Effector memory CD4-positive, alpha-beta T cell (primary cell): ENCODE data around the gene PPP1R3F.

ENCODE experiments used
- DNase-seq, 3 donors: peaks; one replicate each; pipeline ENCODE4 v3.0.0-alpha.2; 2020
- H3K27ac ChIP-seq: 2 replicates; pipeline ENCODE4 v1.7.0; 2013; ENCODE audit warnings: mild to moderate bottlenecking, low read length, moderate library complexity; ENCODE audit not compliant: insufficient read depth, poor library complexity, severe bottlenecking
- H3K27me3 ChIP-seq: replicated peaks from 2 replicates; pipeline ENCODE4 v1.7.0; 2013; ENCODE audit warnings: mild to moderate bottlenecking, low read length; ENCODE audit not compliant: insufficient read depth, control insufficient read depth, poor library complexity, severe bottlenecking
- H3K36me3 ChIP-seq: 2 replicates; pipeline ENCODE4 v1.7.0; 2013; ENCODE audit warnings: mild to moderate bottlenecking, low read length, moderate library complexity; ENCODE audit not compliant: control insufficient read depth, insufficient read depth
- H3K4me1 ChIP-seq: 2 replicates; pipeline ENCODE4 v1.7.0; 2013; ENCODE audit warnings: low read length, mild to moderate bottlenecking; ENCODE audit not compliant: control insufficient read depth, insufficient read depth, poor library complexity, severe bottlenecking
- H3K4me3 ChIP-seq: 2 replicates; pipeline ENCODE4 v1.7.0; 2013; ENCODE audit warnings: low read length, low read depth, mild to moderate bottlenecking; ENCODE audit not compliant: insufficient read depth, poor library complexity, severe bottlenecking
- H3K9me3 ChIP-seq: 2 replicates; pipeline ENCODE4 v1.7.0; 2013; ENCODE audit warnings: mild to moderate bottlenecking, low read length, moderate library complexity; ENCODE audit not compliant: control insufficient read depth

Gene PPP1R3F

DNA sequence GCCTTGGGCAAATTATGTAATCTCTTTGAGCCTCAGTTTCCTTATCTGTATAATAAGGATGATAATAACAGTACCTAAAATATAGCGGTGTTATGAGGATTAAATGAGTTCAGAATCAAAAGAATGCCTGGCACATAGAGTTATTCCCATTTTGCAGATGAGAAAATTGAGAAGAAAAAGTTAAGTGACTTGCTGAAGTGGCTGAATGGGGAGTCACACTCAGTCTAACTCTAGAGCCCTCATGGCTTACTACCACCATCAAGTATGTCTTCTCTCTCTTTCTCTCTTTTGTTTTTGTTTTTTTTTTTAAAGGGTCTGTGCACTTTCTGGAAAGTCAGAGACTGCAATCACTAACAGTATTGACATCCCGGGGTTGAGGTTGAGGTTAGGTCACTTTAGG, 37.1 kb upstream of the PPP1R3F start:
- H3K27me3 ChIP-seq, result no peaks in the 10 kb centered on the region
- H3K4me1 ChIP-seq, result peaks cover 3% of the 10 kb centered on the region
- no peak overlapping the region for H3K27ac ChIP-seq
- H3K9me3 ChIP-seq, result no peaks in the 10 kb centered on the region
- DNase-seq, result no peak
- H3K36me3 ChIP-seq, result no peaks in the 10 kb centered on the region
- no peak overlapping the region for H3K4me3 ChIP-seq

DNA sequence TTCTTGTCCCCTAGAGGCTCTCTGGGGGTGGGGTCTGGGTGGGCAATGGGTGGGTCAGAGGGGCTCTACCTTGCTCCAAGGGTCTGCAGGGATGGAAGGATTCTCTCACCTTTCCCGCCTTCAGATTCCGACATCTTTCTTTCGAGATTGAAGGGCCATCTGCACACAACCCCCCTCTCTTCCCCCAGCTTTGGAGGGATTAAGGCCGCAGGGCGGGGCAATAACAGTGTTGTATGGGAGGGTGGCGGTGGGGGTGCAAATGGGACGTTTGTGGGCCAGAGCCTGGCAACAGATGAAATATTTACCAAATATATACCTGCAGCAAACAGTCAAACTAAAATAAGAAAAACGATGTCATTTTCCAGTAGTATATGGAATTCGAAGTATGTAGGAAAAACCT, 36.4 kb upstream of the PPP1R3F start, which contains the start of gene CACNA1F:
Gene CACNA1F (minus strand): TSS at position 165 of the 400 bp plus-strand sequence. CDS start 31 bp downstream, at position 134.
- Histone ChIP-seq H3K9me3 (no peaks in the 10 kb centered on the region), H3K4me1 (peaks cover 3% of the 10 kb centered on the region), H3K36me3 (no peaks in the 10 kb centered on the region), H3K27me3 (no peaks in the 10 kb centered on the region), H3K27ac (no peak within 1 kb of the TSS), H3K4me3 (no peak within 1 kb of the TSS)
- DNase-seq, result no peak

DNA sequence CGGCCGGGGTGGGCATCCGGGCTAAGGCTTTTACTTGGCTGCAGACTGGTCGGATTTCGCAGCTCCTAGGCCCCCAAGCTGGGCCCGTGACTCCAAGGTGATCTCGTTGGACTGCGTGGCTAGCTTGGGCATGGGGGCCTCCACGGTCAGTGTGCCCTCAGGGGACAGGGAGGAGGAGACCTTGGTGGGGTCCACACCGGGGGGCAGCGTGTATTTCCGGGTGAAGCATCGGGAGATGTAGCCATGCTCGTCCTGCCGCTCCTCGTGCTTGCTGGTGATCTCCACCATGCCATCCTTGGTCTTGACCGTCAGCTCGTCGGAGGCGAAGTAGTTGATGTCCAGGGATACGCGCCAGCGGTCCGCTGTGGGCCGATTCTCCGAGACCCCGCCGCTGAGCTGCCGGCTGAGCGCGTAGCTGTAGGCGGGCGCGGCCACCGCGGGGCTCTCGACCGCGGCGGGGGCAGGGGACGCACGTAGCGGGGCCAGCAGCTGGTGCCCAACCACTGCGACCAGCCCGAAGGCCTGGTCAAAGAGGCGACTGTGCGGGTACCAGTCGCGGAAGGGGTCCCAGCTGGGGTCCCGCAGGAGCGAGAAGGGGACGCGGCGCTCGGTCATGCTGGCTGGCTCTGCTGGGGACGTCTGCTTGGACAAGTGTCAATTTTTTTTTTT, 35.6 kb upstream of the PPP1R3F start:
- Histone ChIP-seq H3K4me3 (no peak overlapping the region), H3K36me3 (no peaks in the 10 kb centered on the region), H3K9me3 (no peaks in the 10 kb centered on the region), H3K4me1 (peaks cover 3% of the 10 kb centered on the region), H3K27ac (no peak overlapping the region), H3K27me3 (no peaks in the 10 kb centered on the region)
- DNase-seq, result no peak

DNA sequence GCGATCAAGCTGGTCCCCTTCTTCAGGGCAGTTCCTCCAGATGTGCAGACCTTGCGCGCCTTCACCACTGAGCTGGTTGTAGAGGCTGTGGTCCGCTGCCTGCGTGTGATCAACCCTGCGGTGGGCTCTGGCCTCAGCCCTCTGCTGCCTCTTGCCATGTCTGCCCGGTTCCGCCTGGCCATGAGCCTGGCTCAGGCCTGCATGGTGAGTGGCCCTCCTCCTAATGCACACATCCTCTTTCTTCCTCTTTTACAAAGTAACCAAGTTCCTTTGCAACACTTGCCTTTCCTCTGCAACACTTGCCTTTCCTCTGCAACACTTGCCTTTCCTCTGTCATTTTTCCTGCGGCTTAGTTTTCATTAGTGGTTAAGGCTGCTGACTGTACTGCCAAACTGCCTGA, 32.5 kb upstream of the PPP1R3F start:
- no peak overlapping the region for H3K27ac ChIP-seq
- no peaks in the 10 kb centered on the region for H3K36me3 ChIP-seq
- H3K4me3 ChIP-seq, result no peak overlapping the region
- H3K9me3 ChIP-seq, result no peaks in the 10 kb centered on the region
- no peak for DNase-seq
- no peaks in the 10 kb centered on the region for H3K4me1 ChIP-seq
- H3K27me3 ChIP-seq, result no peaks in the 10 kb centered on the region

DNA sequence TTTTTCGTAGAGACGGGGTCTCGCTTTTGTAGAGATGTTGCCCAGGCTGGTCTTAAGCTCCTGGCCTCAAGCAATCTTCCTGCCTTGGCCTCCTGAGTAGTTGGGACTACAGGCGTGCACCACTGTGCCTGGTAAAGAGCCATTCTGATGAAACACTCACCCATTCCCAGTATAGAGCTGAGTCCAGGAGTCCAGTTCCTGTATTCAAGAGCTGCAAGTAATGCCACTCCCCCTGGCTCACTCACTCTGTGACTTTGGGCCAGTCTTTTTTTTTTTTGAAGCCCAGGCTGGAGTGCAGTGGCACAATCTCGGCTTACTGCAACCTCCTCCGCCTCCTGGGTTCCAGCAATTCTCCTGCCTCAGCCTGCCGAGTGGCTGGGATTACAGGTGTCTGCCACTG, 30.9 kb upstream of the PPP1R3F start:
- Histone ChIP-seq H3K27me3 (no peaks in the 10 kb centered on the region), H3K27ac (no peak overlapping the region), H3K4me1 (no peaks in the 10 kb centered on the region), H3K36me3 (peaks cover 5% of the 10 kb centered on the region), H3K4me3 (no peak overlapping the region), H3K9me3 (no peaks in the 10 kb centered on the region)
- DNase-seq, result no peak

DNA sequence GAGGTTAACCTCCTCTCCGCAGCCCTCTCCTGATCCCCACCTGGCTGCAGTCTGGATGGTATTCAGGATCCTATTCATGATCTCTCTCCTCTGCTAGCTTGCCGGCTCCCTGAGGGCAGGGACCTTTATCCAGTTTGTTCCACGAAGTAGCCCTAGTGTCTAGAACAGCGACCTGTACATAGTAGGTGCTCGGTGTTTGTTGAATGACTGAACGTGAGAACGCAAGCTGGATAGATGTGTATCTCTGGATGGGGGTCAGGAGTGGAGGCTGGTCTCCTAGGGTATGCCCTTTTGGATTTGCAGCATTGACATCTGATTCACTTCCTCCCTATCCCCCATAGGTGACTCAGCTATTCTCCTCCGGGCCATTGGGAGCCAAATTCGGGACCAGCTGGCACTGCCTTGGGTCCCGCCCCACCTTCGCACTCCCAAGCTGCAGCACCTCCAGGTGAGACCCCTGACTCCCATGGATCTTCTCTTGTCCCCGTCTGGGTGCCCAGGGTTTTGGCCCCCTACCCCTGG, 27.0 kb upstream of the PPP1R3F start:
- H3K27me3 ChIP-seq, result no peaks in the 10 kb centered on the region
- no peak for DNase-seq
- no peak overlapping the region for H3K27ac ChIP-seq
- H3K36me3 ChIP-seq, result peaks cover 14% of the 10 kb centered on the region
- H3K4me1 ChIP-seq, result no peaks in the 10 kb centered on the region
- no peaks in the 10 kb centered on the region for H3K9me3 ChIP-seq
- H3K4me3 ChIP-seq, result no peak overlapping the region

DNA sequence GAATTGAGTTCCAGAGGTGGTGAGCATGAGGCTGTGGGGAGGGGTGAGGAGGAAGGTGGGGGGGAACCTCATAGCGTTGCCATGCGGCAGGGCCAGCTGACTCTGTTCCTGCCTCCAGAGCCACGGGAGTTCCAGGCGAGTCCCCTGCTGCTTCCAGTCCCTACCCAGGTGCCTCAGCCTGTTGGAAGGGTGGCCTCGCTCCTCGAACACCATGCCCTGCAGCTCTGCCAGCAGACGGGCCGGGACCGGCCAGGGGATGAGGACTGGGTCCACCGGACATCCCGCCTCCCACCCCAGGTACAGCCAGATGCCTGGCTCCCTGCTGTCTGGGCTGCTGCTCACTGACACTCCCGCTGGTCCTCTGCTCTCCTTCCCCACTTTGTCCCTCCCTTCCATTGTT, 26.4 kb upstream of the PPP1R3F start:
- no peaks in the 10 kb centered on the region for H3K4me1 ChIP-seq
- H3K4me3 ChIP-seq, result no peak overlapping the region
- peaks cover 18% of the 10 kb centered on the region for H3K36me3 ChIP-seq
- H3K27ac ChIP-seq, result no peak overlapping the region
- H3K27me3 ChIP-seq, result no peaks in the 10 kb centered on the region
- no peaks in the 10 kb centered on the region for H3K9me3 ChIP-seq
- DNase-seq, result no peak

DNA sequence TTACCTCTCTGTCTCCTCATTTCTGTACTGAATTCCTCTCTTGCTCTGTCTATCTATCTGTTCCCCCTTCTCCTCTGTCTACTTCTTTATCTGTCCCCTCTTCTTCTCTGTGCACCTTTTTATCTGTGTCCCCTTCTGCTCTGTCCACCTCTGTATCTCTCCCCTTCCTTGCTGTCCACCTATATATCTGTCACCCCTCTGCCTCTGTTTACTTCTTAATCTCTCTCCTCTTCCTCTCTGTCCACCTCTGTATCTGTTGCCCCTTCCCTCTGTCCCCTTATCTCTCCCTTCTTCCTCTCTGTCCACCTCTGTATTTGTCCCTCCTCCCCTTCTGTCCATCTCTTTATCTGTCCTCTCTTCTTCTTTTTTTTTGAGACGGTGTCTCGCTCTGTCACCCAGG, 25.4 kb upstream of the PPP1R3F start:
- no peak for DNase-seq
- H3K4me1 ChIP-seq, result no peaks in the 10 kb centered on the region
- no peak overlapping the region for H3K27ac ChIP-seq
- H3K4me3 ChIP-seq, result no peak overlapping the region
- peaks cover 22% of the 10 kb centered on the region for H3K36me3 ChIP-seq
- H3K9me3 ChIP-seq, result no peaks in the 10 kb centered on the region
- H3K27me3 ChIP-seq, result no peaks in the 10 kb centered on the region

DNA sequence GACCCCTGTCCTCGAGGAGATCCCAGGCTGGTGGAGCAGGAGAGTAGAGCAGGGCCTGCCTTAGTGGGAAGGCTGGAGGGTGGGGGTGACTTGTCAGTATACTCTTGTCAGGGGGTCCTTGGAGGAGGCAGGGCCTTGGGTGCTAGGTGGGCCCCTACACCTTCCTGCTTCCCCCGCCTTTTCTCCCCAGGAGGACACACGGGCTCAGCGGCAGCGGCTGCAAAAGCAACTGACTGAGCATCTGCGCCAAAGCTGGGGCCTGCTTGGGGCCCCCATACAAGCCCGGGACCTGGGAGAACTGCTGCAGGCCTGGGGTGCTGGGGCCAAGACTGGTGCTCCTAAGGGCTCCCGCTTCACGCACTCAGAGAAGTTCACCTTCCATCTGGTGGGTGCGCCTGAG, 23.1 kb upstream of the PPP1R3F start:
- no peak for DNase-seq
- no peaks in the 10 kb centered on the region for H3K4me1 ChIP-seq
- H3K27ac ChIP-seq, result no peak overlapping the region
- no peak overlapping the region for H3K4me3 ChIP-seq
- H3K27me3 ChIP-seq, result no peaks in the 10 kb centered on the region
- H3K36me3 ChIP-seq, result peaks cover 26% of the 10 kb centered on the region
- no peaks in the 10 kb centered on the region for H3K9me3 ChIP-seq

DNA sequence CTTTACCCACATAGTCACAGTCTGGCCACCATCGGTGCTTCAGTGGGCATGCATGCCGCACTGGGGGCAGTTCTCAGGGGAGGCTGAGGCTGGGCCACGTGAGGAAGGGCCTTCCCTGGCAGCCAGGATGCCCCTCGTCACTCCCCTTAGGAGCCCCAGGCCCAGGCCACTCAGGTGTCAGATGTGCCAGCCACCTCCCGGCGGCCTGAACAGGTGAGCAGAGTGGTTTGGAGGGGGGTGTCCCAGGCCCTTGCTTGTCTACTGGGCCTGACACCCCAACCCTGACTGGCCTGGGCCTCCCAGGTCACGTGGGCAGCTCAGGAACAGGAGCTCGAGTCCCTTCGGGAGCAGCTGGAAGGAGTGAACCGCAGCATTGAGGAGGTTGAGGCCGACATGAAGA, 22.2 kb upstream of the PPP1R3F start:
- H3K4me1 ChIP-seq, result no peaks in the 10 kb centered on the region
- H3K36me3 ChIP-seq, result peaks cover 26% of the 10 kb centered on the region

More for the DNA sequence above, 22.2 kb upstream of the PPP1R3F start:
- no peaks in the 10 kb centered on the region for H3K9me3 ChIP-seq
- H3K27me3 ChIP-seq, result no peaks in the 10 kb centered on the region
- H3K4me3 ChIP-seq, result no peak overlapping the region
- no peak for DNase-seq
- H3K27ac ChIP-seq, result no peak overlapping the region
